Dendritic cell treated with granulocyte-macrophage colony-stimulating factor and Interleukin-4, amounts not matched to agents 40 ng/mL and 50 ng/mL, for 4 days (primary cell): ENCODE results near the gene CDCA5.

ENCODE experiments used
- H3K27ac Mint-ChIP-seq: one replicate; pipeline ENCODE4 v1.8.0; 2022; ENCODE audit warnings: mild to moderate bottlenecking, mixed read lengths
- H3K27me3 Mint-ChIP-seq: one replicate; pipeline ENCODE4 v1.8.0; 2022; ENCODE audit warnings: mild to moderate bottlenecking, mixed read lengths
- H3K36me3 Mint-ChIP-seq: one replicate; pipeline ENCODE4 v1.8.0; 2022; ENCODE audit warnings: low read depth, mixed read lengths
- H3K4me1 Mint-ChIP-seq: one replicate; pipeline ENCODE4 v1.8.0; 2022; ENCODE audit warnings: low read depth, mixed read lengths
- H3K4me3 Mint-ChIP-seq: one replicate; pipeline ENCODE4 v1.8.0; 2022; ENCODE audit warnings: mild to moderate bottlenecking, moderate library complexity, mixed read lengths
- H3K9me3 Mint-ChIP-seq: one replicate; pipeline ENCODE4 v1.8.0; 2022; ENCODE audit warnings: mixed read lengths
- intact Hi-C: fragments of 100-400 bp; cut with micrococcal nuclease; formaldehyde crosslinking; loops from one replicate; pipeline ENCODE4 v1.15.0; 2022

CDCA5 gene

GRCh38 chr11:65085446-65085845 is 1.6 kb upstream of the CDCA5 start:
- Mint-ChIP-seq H3K4me1 (peaks cover 46% of the 10 kb centered on the region), H3K9me3 (no peaks in the 10 kb centered on the region), H3K27me3 (no peaks in the 10 kb centered on the region), H3K36me3 (peaks cover 67% of the 10 kb centered on the region), H3K4me3 (peak overlapping the region; percentile 97), H3K27ac (peak overlapping the region; percentile 95)
- intact Hi-C loops, result no loop called here

GRCh38 chr11:65084598-65085375 is 947 bp upstream of the CDCA5 start:
- Mint-ChIP-seq H3K27ac (peak overlapping the region; percentile 95), H3K36me3 (peaks cover 60% of the 10 kb centered on the region), H3K9me3 (no peaks in the 10 kb centered on the region), H3K4me1 (peaks cover 50% of the 10 kb centered on the region), H3K27me3 (no peaks in the 10 kb centered on the region), H3K4me3 (peak overlapping the region; percentile 97)
- intact Hi-C loops, result loop anchor here (1.0 to 5.0 kb wide), 4 partner anchors 12 to 72 kb away; partner anchors contain the start of genes ARL2, SAC3D1, SNX15 and VPS51

GRCh38 chr11:65083134-65083833 is 556 bp downstream of the CDCA5 start:
- intact Hi-C loops, result loop anchor here (5.0 kb wide), 2 partner anchors 41 to 71 kb away; partner anchors contain the start of genes ARL2 and SAC3D1
- H3K4me1 Mint-ChIP-seq, result peaks cover 54% of the 10 kb centered on the region
- H3K9me3 Mint-ChIP-seq, result no peaks in the 10 kb centered on the region
- peaks cover 45% of the 10 kb centered on the region for H3K36me3 Mint-ChIP-seq
- H3K27me3 Mint-ChIP-seq, result no peaks in the 10 kb centered on the region
- H3K27ac Mint-ChIP-seq, result peak overlapping the region; percentile 95
- peak overlapping the region; percentile 97 for H3K4me3 Mint-ChIP-seq

GRCh38 chr11:65078786-65079342 is 5.0 kb downstream of the CDCA5 start:
- intact Hi-C loops, result no loop called here
- no peaks in the 10 kb centered on the region for H3K9me3 Mint-ChIP-seq

GRCh38 chr11:65078151-65078550 is 5.7 kb downstream of the CDCA5 start:
- Mint-ChIP-seq H3K4me1 (peaks cover 31% of the 10 kb centered on the region), H3K27me3 (no peaks in the 10 kb centered on the region), H3K9me3 (no peaks in the 10 kb centered on the region)

More at GRCh38 chr11:65078786-65079342, 5.0 kb downstream of the CDCA5 start:
- no peaks in the 10 kb centered on the region for H3K27me3 Mint-ChIP-seq
- H3K27ac Mint-ChIP-seq, result no peak overlapping the region
- peaks cover 4% of the 10 kb centered on the region for H3K36me3 Mint-ChIP-seq
- H3K4me3 Mint-ChIP-seq, result no peak overlapping the region
- H3K4me1 Mint-ChIP-seq, result peaks cover 38% of the 10 kb centered on the region

GRCh38 chr11:65077451-65077850 is 6.4 kb downstream of the CDCA5 start:
- Mint-ChIP-seq H3K27ac (no peak overlapping the region), H3K27me3 (no peaks in the 10 kb centered on the region), H3K4me1 (peaks cover 27% of the 10 kb centered on the region), H3K36me3 (no peaks in the 10 kb centered on the region), H3K4me3 (no peak overlapping the region), H3K9me3 (no peaks in the 10 kb centered on the region)
- intact Hi-C loops, result no loop called here

More at GRCh38 chr11:65078151-65078550, 5.7 kb downstream of the CDCA5 start:
- intact Hi-C loops, result no loop called here
- H3K36me3 Mint-ChIP-seq, result no peaks in the 10 kb centered on the region
- H3K27ac Mint-ChIP-seq, result no peak overlapping the region
- H3K4me3 Mint-ChIP-seq, result no peak overlapping the region

- peak overlapping the region; percentile 32 for H3K27ac Mint-ChIP-seq
- H3K27me3 Mint-ChIP-seq, result no peaks in the 10 kb centered on the region
- no peaks in the 10 kb centered on the region for H3K9me3 Mint-ChIP-seq
- intact Hi-C loops, result no loop called here
- H3K4me1 Mint-ChIP-seq, result peaks cover 4% of the 10 kb centered on the region
- no peak overlapping the region for H3K4me3 Mint-ChIP-seq
- H3K36me3 Mint-ChIP-seq, result no peaks in the 10 kb centered on the region
Observed at GRCh38 chr11:65072631-65072966, 11.2 kb downstream of the CDCA5 start.

GRCh38 chr11:65071907-65072630 is 11.8 kb downstream of the CDCA5 start:
- Mint-ChIP-seq H3K4me1 (peaks cover 4% of the 10 kb centered on the region), H3K36me3 (no peaks in the 10 kb centered on the region), H3K27me3 (no peaks in the 10 kb centered on the region), H3K27ac (peak overlapping the region; percentile 32), H3K4me3 (no peak overlapping the region), H3K9me3 (no peaks in the 10 kb centered on the region)
- intact Hi-C loops, result no loop called here

- Mint-ChIP-seq H3K27me3 (no peaks in the 10 kb centered on the region), H3K27ac (no peak overlapping the region), H3K4me3 (no peak overlapping the region), H3K36me3 (no peaks in the 10 kb centered on the region), H3K9me3 (no peaks in the 10 kb centered on the region), H3K4me1 (peaks cover 16% of the 10 kb centered on the region)
- intact Hi-C loops, result no loop called here
Observed at GRCh38 chr11:65069217-65069616, 14.6 kb downstream of the CDCA5 start.

- Mint-ChIP-seq H3K27me3 (peaks cover 8% of the 10 kb centered on the region), H3K4me3 (no peak overlapping the region), H3K4me1 (peaks cover 28% of the 10 kb centered on the region), H3K9me3 (no peaks in the 10 kb centered on the region), H3K36me3 (no peaks in the 10 kb centered on the region), H3K27ac (no peak overlapping the region)
- intact Hi-C loops, result no loop called here
Observed at GRCh38 chr11:65067446-65067845, 16.4 kb downstream of the CDCA5 start.

GRCh38 chr11:65066805-65067291 is 17.0 kb downstream of the CDCA5 start:
- H3K4me1 Mint-ChIP-seq, result peaks cover 30% of the 10 kb centered on the region
- H3K9me3 Mint-ChIP-seq, result no peaks in the 10 kb centered on the region
- intact Hi-C loops, result no loop called here
- no peaks in the 10 kb centered on the region for H3K36me3 Mint-ChIP-seq
- H3K4me3 Mint-ChIP-seq, result no peak overlapping the region
- H3K27ac Mint-ChIP-seq, result no peak overlapping the region
- H3K27me3 Mint-ChIP-seq, result peaks cover 12% of the 10 kb centered on the region

- Mint-ChIP-seq H3K27ac (no peak overlapping the region), H3K9me3 (no peaks in the 10 kb centered on the region), H3K4me3 (no peak overlapping the region), H3K36me3 (no peaks in the 10 kb centered on the region), H3K4me1 (peaks cover 34% of the 10 kb centered on the region), H3K27me3 (peaks cover 12% of the 10 kb centered on the region)
- intact Hi-C loops, result no loop called here
Observed at GRCh38 chr11:65066315-65066714, 17.5 kb downstream of the CDCA5 start.

GRCh38 chr11:65065851-65066250 is 18.0 kb downstream of the CDCA5 start:
- Mint-ChIP-seq H3K9me3 (no peaks in the 10 kb centered on the region), H3K27ac (no peak overlapping the region)

More at GRCh38 chr11:65065851-65066250, 18.0 kb downstream of the CDCA5 start:
- Mint-ChIP-seq H3K27me3 (peaks cover 16% of the 10 kb centered on the region), H3K36me3 (no peaks in the 10 kb centered on the region), H3K4me3 (no peak overlapping the region), H3K4me1 (peaks cover 38% of the 10 kb centered on the region)
- intact Hi-C loops, result no loop called here
